DOHH2 (cell line): ENCODE results near the gene ABHD4.
A peak's percentile ranks its signal among the peaks of the same experiment; 100 is the strongest.

Source experiments
- H3F3A ChIP-seq: fragments of 200-600 bp; sonication (generic), shearing (Covaris generic); 2 replicates; pipeline ENCODE4 v1.6.0; 2016; ENCODE audit warnings: antibody characterized with exemption, mild to moderate bottlenecking; ENCODE audit not compliant: control insufficient read depth, insufficient read depth
- H3K27ac ChIP-seq: fragments of 200-600 bp; sonication (generic); 2 replicates; pipeline ENCODE4 v1.5.1; 2014; ENCODE audit warnings: low read depth, mild to moderate bottlenecking, low read length, moderate library complexity
- H3K27me3 ChIP-seq: fragments of 200-600 bp; sonication (generic); 2 replicates; pipeline ENCODE4 v1.6.1; 2014; ENCODE audit warnings: mild to moderate bottlenecking, low read length, mixed read lengths; ENCODE audit not compliant: control insufficient read depth
- H3K36me3 ChIP-seq: fragments of 200-600 bp; sonication (generic); 2 replicates; pipeline ENCODE4 v1.6.1; 2014; ENCODE audit warnings: mild to moderate bottlenecking, low read length, moderate library complexity, mixed read lengths; ENCODE audit not compliant: control insufficient read depth
- H3K4me1 ChIP-seq: fragments of 200-600 bp; sonication (generic); 2 replicates; pipeline ENCODE4 v1.6.1; 2014; ENCODE audit warnings: mild to moderate bottlenecking, low read length, mixed read lengths; ENCODE audit not compliant: control insufficient read depth
- H3K4me2 ChIP-seq: fragments of 200-600 bp; sonication (generic); 2 replicates; pipeline ENCODE4 v1.6.0; 2014; ENCODE audit warnings: mild to moderate bottlenecking, low read length, moderate library complexity
- H3K4me3 ChIP-seq: fragments of 200-600 bp; sonication (generic); 2 replicates; pipeline ENCODE4 v1.5.1; 2014; ENCODE audit warnings: mild to moderate bottlenecking, low read length, mixed read lengths
- H3K79me2 ChIP-seq: fragments of 200-600 bp; sonication (generic); 2 replicates; pipeline ENCODE4 v1.6.1; 2014; ENCODE audit warnings: mild to moderate bottlenecking, low read length, mixed read lengths; ENCODE audit not compliant: control insufficient read depth
- H3K9me2 ChIP-seq: fragments of 200-600 bp; sonication (generic); replicated peaks from 2 replicates; pipeline ENCODE4 v1.6.1; 2014; ENCODE audit warnings: mild to moderate bottlenecking, low read length, mixed read lengths; ENCODE audit not compliant: control insufficient read depth
- H3K9me3 ChIP-seq: fragments of 200-600 bp; sonication (generic); 2 replicates; pipeline ENCODE4 v1.6.1; 2014; ENCODE audit warnings: antibody characterized with exemption, low read length, mixed read lengths; ENCODE audit not compliant: control insufficient read depth, insufficient read depth
- H4K20me1 ChIP-seq: fragments of 200-600 bp; sonication (generic); 2 replicates; pipeline ENCODE4 v1.6.0; 2014; ENCODE audit warnings: low read depth, mild to moderate bottlenecking, antibody characterized with exemption, low read length, moderate library complexity; ENCODE audit not compliant: control insufficient read depth, insufficient read depth
- CTCF ChIP-seq: fragments of 200-600 bp; sonication (generic); IDR thresholded peaks from one replicate; pipeline ENCODE4 v1.5.1; 2014; ENCODE audit warnings: antibody characterized with exemption, mild to moderate bottlenecking, low read depth, low read length; ENCODE audit not compliant: poor library complexity, severe bottlenecking
- EZH2phosphoT487 ChIP-seq: fragments of 200-600 bp; sonication (generic); IDR thresholded peaks from 2 replicates; pipeline ENCODE4 v1.6.1; 2017; ENCODE audit warnings: borderline replicate concordance, mild to moderate bottlenecking, antibody characterized with exemption, low read length, moderate library complexity, mixed read lengths

Gene ABHD4

GRCh38 chr14:22594156-22594716 lies 3.9 kb upstream of the ABHD4 start:
- Histone ChIP-seq H3K4me1 (peaks cover 32% of the 10 kb centered on the region), H3K4me2 (no peak overlapping the region), H3K79me2 (no peaks in the 10 kb centered on the region), H3K36me3 (no peaks in the 10 kb centered on the region), H3K9me2 (no peaks in the 10 kb centered on the region), H3F3A (no peaks in the 10 kb centered on the region), H4K20me1 (no peaks in the 10 kb centered on the region), H3K9me3 (no peaks in the 10 kb centered on the region), H3K4me3 (no peak overlapping the region), H3K27ac (no peak overlapping the region), H3K27me3 (peaks cover 26% of the 10 kb centered on the region)
- TF ChIP-seq CTCF (no peak), EZH2phosphoT487 (no peak)

- Histone ChIP-seq H3K4me1 (peaks cover 35% of the 10 kb centered on the region), H3K27ac (no peak overlapping the region), H3K36me3 (no peaks in the 10 kb centered on the region), H3K9me3 (no peaks in the 10 kb centered on the region), H3K4me3 (no peak overlapping the region), H3K79me2 (no peaks in the 10 kb centered on the region), H3K27me3 (peaks cover 38% of the 10 kb centered on the region), H3K4me2 (no peak overlapping the region), H4K20me1 (no peaks in the 10 kb centered on the region), H3K9me2 (no peaks in the 10 kb centered on the region), H3F3A (no peaks in the 10 kb centered on the region)
- no peak for TF ChIP-seq CTCF
- TF ChIP-seq EZH2phosphoT487, result no peak
Measured at GRCh38 chr14:22596354-22596879, 1.7 kb upstream of the ABHD4 start.

GRCh38 chr14:22597265-22597664 lies 835 bp upstream of the ABHD4 start:
- Histone ChIP-seq H3K9me3 (no peaks in the 10 kb centered on the region), H3K4me3 (no peak overlapping the region), H3K9me2 (no peaks in the 10 kb centered on the region), H3K27me3 (peaks cover 46% of the 10 kb centered on the region), H3K36me3 (no peaks in the 10 kb centered on the region), H3F3A (no peaks in the 10 kb centered on the region), H3K4me2 (no peak overlapping the region), H3K79me2 (no peaks in the 10 kb centered on the region), H3K4me1 (peaks cover 28% of the 10 kb centered on the region), H3K27ac (no peak overlapping the region), H4K20me1 (no peaks in the 10 kb centered on the region)
- TF ChIP-seq CTCF (no peak), EZH2phosphoT487 (no peak)

- H3K4me2 ChIP-seq, result peak overlapping the region; percentile 87
- H3K79me2 ChIP-seq, result no peaks in the 10 kb centered on the region
- no peaks in the 10 kb centered on the region for H3F3A ChIP-seq
- no peaks in the 10 kb centered on the region for H3K36me3 ChIP-seq
- peak overlapping the region; percentile 77 for H3K4me3 ChIP-seq
- no peaks in the 10 kb centered on the region for H3K9me2 ChIP-seq
- H3K4me1 ChIP-seq, result peaks cover 28% of the 10 kb centered on the region
- H4K20me1 ChIP-seq, result no peaks in the 10 kb centered on the region
- H3K9me3 ChIP-seq, result no peaks in the 10 kb centered on the region
- no peak overlapping the region for H3K27ac ChIP-seq
- H3K27me3 ChIP-seq, result peaks cover 50% of the 10 kb centered on the region
- no peak for TF ChIP-seq CTCF
- TF ChIP-seq EZH2phosphoT487, result no peak
Measured at GRCh38 chr14:22597771-22598098, 365 bp upstream of the ABHD4 start.
